GM18505 (cell line): Measurements from ENCODE around the gene ELANE.
"Not testable (repeated sequence)": the region's sequence is repeated elsewhere in the genome, so short reads cannot be mapped to it uniquely, and the experiment has no call there.

ENCODE experiments used
- ATAC-seq: cut with Tn5 transposase; IDR thresholded peaks from one replicate; pipeline ENCODE4 v1.9.1; 2021; ENCODE audit not compliant: unreplicated experiment
- POLR2A ChIP-seq: IDR thresholded peaks from 4 replicates; pipeline ENCODE4 v1.6.1; 2011; ENCODE audit warnings: borderline replicate concordance; ENCODE audit not compliant: insufficient read depth, insufficient read length; ENCODE audit errors: extremely low read depth

Gene ELANE

DNA sequence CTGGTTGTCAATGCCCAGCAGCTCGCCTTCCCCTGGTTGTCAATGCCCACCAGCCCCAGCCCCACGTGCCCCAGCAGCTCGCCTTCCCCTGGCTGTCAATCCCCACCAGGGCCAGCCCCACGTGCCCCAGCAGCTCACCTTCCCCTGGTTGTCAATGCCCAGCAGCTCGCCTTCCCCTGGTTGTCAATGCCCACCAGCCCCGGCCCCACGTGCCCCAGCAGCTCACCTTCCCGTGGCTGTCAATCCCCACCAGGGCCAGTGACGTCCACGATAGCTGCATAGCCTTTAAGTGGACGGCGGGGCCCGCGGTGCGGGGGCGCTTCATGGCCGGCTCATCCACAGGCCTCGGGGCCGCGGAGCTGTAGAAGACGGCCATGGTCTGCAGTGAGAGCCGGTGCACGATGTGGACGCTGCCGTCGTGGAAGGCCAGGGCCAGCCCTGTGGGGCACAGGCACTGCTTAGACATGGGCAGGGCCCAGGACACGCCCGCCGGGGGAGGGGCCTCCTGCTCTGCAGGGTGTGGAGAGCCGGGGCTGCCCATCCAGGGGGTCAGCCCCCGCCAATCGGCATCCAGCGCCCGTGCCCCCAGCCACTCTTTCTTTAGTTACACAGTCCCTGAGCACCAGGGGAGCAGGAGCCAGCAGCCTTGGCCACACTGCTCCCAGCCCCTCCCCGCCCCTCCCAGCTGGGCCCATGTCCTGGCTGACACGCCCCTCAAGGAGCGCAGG is 27.8 kb downstream of the ELANE start:
- ATAC-seq = no peak
- TF ChIP-seq POLR2A = no peak

DNA sequence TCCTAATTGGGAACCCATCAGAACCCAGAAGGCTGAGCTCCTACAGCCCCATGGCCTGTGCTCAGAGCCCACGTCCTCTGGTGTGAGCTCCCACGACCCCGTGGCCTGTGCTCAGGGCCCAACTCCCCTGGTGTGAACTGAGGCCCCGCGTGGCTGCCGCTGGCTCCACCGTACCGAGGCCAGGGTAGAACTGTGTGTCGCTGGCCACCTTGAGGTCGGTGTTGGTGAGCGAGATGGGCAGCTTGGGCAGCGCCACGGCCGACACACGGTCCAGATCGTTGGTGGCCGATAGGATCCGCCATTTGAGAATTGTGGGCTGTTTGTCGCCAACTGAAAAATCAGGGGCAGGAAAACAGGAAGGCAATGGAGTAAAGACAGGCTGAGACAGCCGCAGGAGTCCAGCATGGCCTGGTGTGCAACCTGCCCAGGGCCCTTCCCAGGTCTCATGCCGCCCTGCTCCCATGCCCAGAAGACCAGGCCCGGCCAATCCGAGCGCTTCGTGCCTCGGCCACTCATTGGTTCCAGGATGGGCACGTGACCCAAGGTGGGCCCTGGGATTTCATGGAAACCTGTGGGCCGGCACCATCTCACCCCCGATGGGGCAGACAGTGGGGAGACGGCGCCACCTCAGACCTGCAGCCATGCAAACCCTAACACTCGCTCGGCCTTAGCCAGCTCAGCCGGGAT is 29.4 kb downstream of the ELANE start:
- no peak for TF ChIP-seq POLR2A
- ATAC-seq = no peak

DNA sequence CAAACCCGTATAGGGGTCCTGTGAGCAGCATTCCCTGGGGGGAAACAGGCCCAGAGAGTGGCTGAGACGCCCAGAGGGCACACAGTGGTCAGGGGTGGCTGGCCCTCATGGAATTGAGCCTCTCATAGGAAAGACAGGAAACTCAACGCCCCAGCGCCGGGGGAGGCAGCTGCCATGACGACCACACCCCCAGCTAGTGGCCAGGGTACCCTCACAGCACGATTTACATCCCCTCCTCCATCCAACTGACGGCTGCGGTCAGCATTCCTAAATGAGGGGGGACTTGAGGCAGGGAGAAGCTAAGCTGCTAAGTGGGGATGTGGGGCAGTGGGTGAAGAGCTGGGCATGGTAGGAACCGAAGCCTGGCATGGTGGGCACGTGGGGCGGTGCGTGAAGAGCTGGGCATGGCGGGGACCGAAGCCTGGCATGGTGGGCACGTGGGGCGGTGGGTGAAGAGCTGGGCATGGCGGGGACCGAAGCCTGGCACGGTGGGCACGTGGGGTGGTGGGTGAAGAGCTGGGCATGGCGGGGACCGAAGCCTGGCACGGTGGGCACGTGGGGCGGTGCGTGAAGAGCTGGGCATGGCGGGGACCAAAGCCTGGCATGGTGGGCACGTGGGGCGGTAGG is 30.9 kb downstream of the ELANE start:
- no peak for ATAC-seq
- no peak for TF ChIP-seq POLR2A

DNA sequence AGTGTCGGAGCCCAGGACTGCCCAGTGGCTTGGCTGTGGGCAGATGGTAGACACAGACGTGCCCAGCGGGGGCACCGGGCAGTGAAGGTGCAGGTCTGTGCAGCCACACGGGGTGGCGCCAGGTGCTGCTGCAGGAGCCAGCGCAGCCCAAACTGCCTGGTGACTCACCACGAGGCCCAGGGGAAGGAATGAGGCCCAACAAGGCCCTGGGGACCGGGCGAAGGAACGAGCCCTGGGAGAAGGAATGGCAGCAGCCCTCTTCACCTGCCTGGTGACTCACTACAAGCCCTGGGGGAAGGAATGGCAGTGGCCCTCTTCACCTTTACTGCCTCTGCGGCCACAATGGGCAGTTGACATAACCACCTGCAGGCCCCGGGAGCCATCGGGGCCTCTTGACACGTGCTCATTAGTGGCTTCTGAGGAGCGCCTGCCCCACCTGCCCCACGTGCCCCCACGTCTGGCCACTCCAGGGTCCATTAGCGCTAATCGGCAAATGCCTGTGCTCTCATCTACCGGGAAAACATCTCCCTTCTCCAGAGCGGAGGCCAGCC is 31.6 kb downstream of the ELANE start:
- TF ChIP-seq POLR2A = no peak
- ATAC-seq = no peak

DNA sequence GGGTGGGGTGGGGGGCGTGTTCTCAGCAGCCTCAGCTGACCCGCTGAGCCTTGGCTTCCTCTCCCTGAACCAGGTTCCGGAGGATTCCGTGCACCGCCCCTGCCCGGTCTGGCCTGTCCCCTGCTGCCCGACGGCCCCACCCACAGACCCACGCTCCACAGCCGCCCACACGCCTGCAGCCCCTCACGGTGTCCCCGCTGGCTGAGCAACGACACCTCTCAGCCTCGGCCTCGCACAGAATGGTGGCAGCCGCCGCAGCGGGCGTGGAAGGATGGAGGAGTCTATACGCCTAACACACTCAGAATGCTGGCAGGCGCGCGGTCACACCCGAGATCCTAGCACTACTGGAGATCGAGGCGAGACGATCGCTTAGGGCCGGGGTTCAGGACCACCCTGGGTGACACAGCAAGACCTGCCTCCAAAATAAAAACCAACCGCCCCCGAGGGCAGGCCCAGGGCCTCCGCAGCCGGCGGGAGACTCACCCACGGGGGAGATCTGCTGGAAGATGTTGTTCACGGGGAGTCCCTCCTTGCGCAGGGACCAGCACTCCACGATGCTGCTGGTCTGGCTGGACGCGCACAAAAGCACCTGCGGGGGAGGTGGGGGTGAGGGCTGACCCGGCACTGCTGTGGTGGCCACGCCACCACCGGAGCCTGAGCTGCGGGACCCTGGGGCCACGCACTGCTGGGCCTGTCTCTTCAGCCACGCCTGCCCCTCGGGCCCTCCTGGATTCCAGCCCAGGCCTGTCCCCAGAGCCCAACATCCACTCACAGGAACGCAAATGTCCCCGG is 32.5 kb downstream of the ELANE start:
- no peak for ATAC-seq

GRCh38 chr19:885536-886224 is 33.6 kb downstream of the ELANE start:
- TF ChIP-seq POLR2A = no peak
- no peak for ATAC-seq

More for the DNA sequence above, 32.5 kb downstream of the ELANE start:
- no peak for TF ChIP-seq POLR2A

- no peak for ATAC-seq
- TF ChIP-seq POLR2A = no peak
These were observed 35.0 kb downstream of the ELANE start for GRCh38 chr19:887072-887471.

- no peak for TF ChIP-seq POLR2A
- no peak for ATAC-seq
These were observed 35.5 kb downstream of the ELANE start for GRCh38 chr19:887599-887998.

DNA sequence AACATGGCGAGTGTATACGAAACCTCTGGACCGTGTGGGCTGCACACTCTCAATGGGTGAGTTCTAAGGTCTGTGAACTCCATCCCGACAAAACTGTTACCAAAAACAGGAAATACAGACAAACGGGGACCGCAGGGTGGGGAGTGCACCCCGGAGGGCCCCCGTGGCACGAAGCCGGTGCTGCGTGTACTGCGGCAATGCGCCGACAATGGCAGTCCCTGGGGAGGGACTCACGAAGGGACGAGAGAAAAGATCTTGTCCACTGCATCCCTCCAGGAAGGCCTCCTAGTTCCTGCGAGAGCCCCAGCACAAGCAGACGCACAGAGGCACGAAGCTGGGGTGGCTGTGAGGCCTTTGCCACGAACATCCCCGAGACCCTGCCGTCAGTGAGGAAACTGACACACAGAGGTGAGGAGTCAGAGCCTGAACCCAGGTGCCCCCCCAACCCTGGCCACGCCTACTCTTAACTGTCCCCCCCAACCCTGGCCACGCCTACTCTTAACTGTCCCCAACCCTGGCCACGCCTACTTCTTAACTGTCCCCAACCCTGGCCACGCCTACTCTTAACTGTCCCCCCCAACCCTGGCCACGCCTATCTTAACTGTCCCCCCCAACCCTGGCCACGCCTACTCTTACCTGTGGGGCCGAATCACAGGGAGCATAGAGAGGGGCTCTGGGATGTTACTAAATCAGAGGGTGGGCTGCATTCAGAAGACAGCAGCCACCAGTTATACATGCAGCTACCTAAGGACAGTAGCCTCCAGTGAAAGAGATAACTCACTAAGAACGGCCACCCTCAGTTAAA is 36.7 kb downstream of the ELANE start:
- TF ChIP-seq POLR2A = peak; percentile 36
- no peak for ATAC-seq

DNA sequence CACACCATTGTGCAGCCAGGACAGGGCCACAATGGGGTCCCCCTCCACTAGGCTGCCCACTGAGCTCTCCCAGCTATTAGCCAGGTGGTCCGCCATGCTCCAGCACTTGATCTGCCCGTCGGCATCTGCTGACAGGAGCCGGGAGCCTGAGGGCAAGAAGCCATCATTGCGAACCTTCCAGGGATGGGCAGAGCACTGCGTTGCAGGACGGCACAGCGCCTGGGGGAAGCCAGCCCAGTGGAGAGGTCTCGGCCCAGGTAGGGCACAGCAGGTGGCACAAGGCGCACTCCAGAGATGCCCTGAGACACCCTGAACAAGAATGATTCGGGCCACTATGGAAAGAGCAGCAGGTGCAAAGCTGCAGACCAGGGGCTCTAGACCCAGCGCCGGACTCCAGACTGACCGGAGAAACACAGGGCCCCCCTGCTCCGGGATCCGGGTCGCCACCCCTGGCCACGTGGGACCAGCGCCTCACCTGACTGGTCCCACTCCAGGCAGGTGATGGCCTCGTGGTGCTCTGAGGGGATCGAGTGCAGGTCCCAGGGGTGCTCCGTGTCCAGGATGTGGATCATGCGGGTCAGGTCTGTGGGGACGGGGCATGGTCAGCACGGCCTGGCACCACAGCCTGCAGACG is 37.7 kb downstream of the ELANE start:
- ATAC-seq = no peak
- no peak for TF ChIP-seq POLR2A

GRCh38 chr19:890831-891230 is 38.7 kb downstream of the ELANE start:
- no peak for ATAC-seq
- TF ChIP-seq POLR2A = no peak

DNA sequence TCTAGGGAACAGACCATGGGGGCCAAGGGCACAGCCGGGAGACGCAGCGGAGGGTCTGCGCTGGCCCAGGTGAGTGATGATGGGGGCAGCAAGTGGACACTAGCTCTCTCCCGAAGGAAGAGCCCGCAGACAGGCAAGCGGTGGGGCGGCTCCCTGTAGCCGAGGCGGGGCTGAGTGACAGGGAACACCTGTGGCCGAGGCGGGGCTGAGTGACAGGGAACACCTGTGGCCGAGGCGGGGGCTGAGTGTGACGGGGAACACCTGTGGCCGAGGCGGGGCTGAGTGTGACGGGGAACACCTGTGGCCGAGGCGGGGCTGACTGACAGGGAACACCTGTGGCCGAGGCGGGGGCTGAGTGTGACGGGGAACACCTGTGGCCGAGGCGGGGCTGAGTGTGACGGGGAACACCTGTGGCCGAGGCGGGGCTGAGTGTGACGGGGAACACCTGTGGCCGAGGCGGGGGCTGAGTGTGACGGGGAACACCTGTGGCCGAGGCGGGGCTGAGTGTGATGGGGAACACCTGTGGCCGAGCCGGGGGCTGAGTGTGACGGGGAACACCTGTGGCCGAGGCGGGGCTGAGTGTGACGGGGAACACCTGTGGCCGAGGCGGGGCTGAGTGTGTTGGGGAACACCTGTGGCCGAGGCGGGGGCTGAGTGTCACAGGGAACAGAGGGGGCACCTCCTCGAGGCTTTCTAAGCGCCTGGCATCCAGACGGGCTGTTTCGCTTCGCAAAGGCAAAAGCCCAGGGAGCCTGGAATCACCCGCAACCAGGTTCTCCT is 39.5 kb downstream of the ELANE start:
- not testable (repeated sequence) for ATAC-seq
